Activated T-helper 9 cell treated with anti-CD3 and anti-CD28 coated beads, Interleukin-2, amount 50 U/mL, for 16 hours (primary cell): ENCODE data around the gene ERCC6.

Experiments
- DNase-seq: peaks from one replicate; pipeline ENCODE4 v3.0.0-alpha.2; 2020; ENCODE audit warnings: low read depth

ERCC6 gene

GRCh38 chr10:49512121-49512809, 26.7 kb downstream of the ERCC6 start:
- no peak for DNase-seq

GRCh38 chr10:49509771-49510303, 29.1 kb downstream of the ERCC6 start:
- no peak for DNase-seq

GRCh38 chr10:49508654-49509053, 30.3 kb downstream of the ERCC6 start:
- DNase-seq, result no peak

- no peak for DNase-seq
These were observed 30.7 kb downstream of the ERCC6 start for GRCh38 chr10:49508249-49508648.

- DNase-seq, result no peak
These were observed 33.3 kb downstream of the ERCC6 start for GRCh38 chr10:49505589-49505988.

GRCh38 chr10:49505076-49505475, 33.8 kb downstream of the ERCC6 start:
- no peak for DNase-seq

GRCh38 chr10:49504528-49504927, 34.4 kb downstream of the ERCC6 start:
- DNase-seq, result no peak

- DNase-seq, result no peak
These were observed 36.6 kb downstream of the ERCC6 start for GRCh38 chr10:49502358-49502757.

GRCh38 chr10:49500412-49500811, 38.5 kb downstream of the ERCC6 start:
- no peak for DNase-seq

GRCh38 chr10:49499305-49499851, 39.5 kb downstream of the ERCC6 start:
- DNase-seq, result no peak

- no peak for DNase-seq
These were observed 40.5 kb downstream of the ERCC6 start for GRCh38 chr10:49498425-49498824.

- no peak for DNase-seq
These were observed 41.6 kb downstream of the ERCC6 start for GRCh38 chr10:49497358-49497757.

- no peak for DNase-seq
These were observed 50.7 kb downstream of the ERCC6 start for GRCh38 chr10:49488056-49488717.

GRCh38 chr10:49486738-49487137, 52.2 kb downstream of the ERCC6 start:
- DNase-seq, result no peak

GRCh38 chr10:49486009-49486408, 52.9 kb downstream of the ERCC6 start:
- DNase-seq, result no peak

- no peak for DNase-seq
These were observed 54.3 kb downstream of the ERCC6 start for GRCh38 chr10:49484486-49485235.

GRCh38 chr10:49478819-49479218, 60.1 kb downstream of the ERCC6 start:
- no peak for DNase-seq

GRCh38 chr10:49474901-49475300, 64.0 kb downstream of the ERCC6 start:
- DNase-seq, result no peak

GRCh38 chr10:49471532-49471931, 67.4 kb downstream of the ERCC6 start:
- DNase-seq, result no peak

- no peak for DNase-seq
These were observed 73.2 kb downstream of the ERCC6 start for GRCh38 chr10:49465736-49466135.
